HepG2 (cell line): ENCODE data around the gene AZI2. TPM values are rescaled to one million over a fixed set of nuclear protein-coding genes. Genes with fewer than 3 reads are reported as not detected.

Source experiments
- ATAC-seq: fragments of 200-7000 bp; cut with Tn5 transposase; 3 replicates; pipeline ENCODE4 v1.9.1; 2020; ENCODE audit warnings: mild to moderate bottlenecking, moderate library complexity
- BruUV-seq: library from RNA; stranded (reverse); fragments of 400-500 nt; replicated peaks from 2 replicates; lab custom pipeline; 2021; lab: Mats Ljungman, UMichigan
- CTCF ChIA-PET: fragments of 300-600 bp; formaldehyde crosslinking; extraction: SDS; loops from one replicate; lab custom pipeline; 2021; ENCODE audit warnings: low total read pairs, inconsistent platforms, low intra/inter-chr PET ratio; lab: Yijun Ruan, JAX
- POLR2A ChIA-PET: fragments of 350-600 bp; sonication (Branson Sonifier 250); formaldehyde crosslinking; loops from one replicate; lab custom pipeline; 2020; ENCODE audit warnings: antibody characterized with exemption, inconsistent platforms; lab: Yijun Ruan, JAX
- DNase-seq: peaks from one replicate; pipeline ENCODE4 v3.0.0-alpha.2; 2015; ENCODE audit warnings: low spot score
- FAIRE-seq: peaks from 3 replicates; lab custom pipeline; 2011; peaks lifted over from hg19 to GRCh38; lab: Jason Lieb, UNC
- H2AFZ ChIP-seq: one replicate; pipeline ENCODE4 v1.6.1; 2011; ENCODE audit warnings: low read length, inconsistent platforms
- H3K27ac ChIP-seq: fragments of 300-600 bp; 3 replicates; pipeline ENCODE4 v1.8.0; 2011; ENCODE audit warnings: mixed run types, mild to moderate bottlenecking, mixed read lengths, low read length, inconsistent platforms; ENCODE audit not compliant: insufficient read depth; ENCODE audit errors: extremely low read length
- H3K27me3 ChIP-seq, 2 experiments: fragments of 200-600 bp in 1 of 2; 2 replicates in 1 of 2; 3 replicates in 1 of 2; pipeline versions ENCODE4 v1.6.0 to v1.8.0; 2011; ENCODE audit warnings: low read length in 2 of 2, mild to moderate bottlenecking in 2 of 2, moderate library complexity in 2 of 2, inconsistent platforms in 1 of 2; ENCODE audit not compliant: insufficient read depth in 2 of 2, control insufficient read depth in 1 of 2
- H3K36me3 ChIP-seq, 2 experiments: fragments of 200-600 bp in 1 of 2; replicated peaks in 1 of 2; 2 replicates in 1 of 2; 3 replicates in 1 of 2; pipeline versions ENCODE4 v1.5.1 to v1.8.0; 2011; ENCODE audit warnings: low read length in 2 of 2, inconsistent platforms in 1 of 2; ENCODE audit not compliant: insufficient read depth in 2 of 2, control insufficient read depth in 1 of 2
- H3K4me1 ChIP-seq: 2 replicates; pipeline ENCODE4 v1.5.1; 2012; ENCODE audit warnings: low read length, inconsistent platforms; ENCODE audit not compliant: insufficient read depth
- H3K4me2 ChIP-seq: 2 replicates; pipeline ENCODE4 v1.6.0; 2011; ENCODE audit warnings: low read depth, low read length, inconsistent platforms
- H3K4me3 ChIP-seq, 3 experiments: fragments of 200-600 bp in 1 of 3; sonication (generic), shearing (Covaris generic) in 1 of 3; replicated peaks in 1 of 3; 2 replicates each; pipeline ENCODE4 v1.5.1; 2011 to 2016; ENCODE audit warnings: low read length in 3 of 3, inconsistent platforms in 2 of 3, low read depth in 2 of 3, mild to moderate bottlenecking in 2 of 3, control low read depth in 1 of 3, mixed read lengths in 1 of 3; ENCODE audit not compliant: insufficient read depth in 1 of 3
- H3K79me2 ChIP-seq: one replicate; pipeline ENCODE4 v1.6.1; 2011; ENCODE audit warnings: low read length, inconsistent platforms; ENCODE audit not compliant: insufficient read depth
- H3K9ac ChIP-seq: 2 replicates; pipeline ENCODE4 v1.6.0; 2011; ENCODE audit warnings: mild to moderate bottlenecking, low read depth, low read length, inconsistent platforms; ENCODE audit not compliant: insufficient read depth
- H3K9me3 ChIP-seq: 2 replicates; pipeline ENCODE4 v1.5.1; 2012; ENCODE audit warnings: mild to moderate bottlenecking, low read length
- H4K20me1 ChIP-seq: 2 replicates; pipeline ENCODE4 v1.6.0; 2011; ENCODE audit warnings: inconsistent platforms, mild to moderate bottlenecking, low read length, moderate library complexity; ENCODE audit not compliant: insufficient read depth
- JUND ChIP-seq: sonication (generic); formaldehyde crosslinking; IDR thresholded peaks from 2 replicates; pipeline ENCODE4 v1.8.0; 2022; ENCODE audit warnings: mild to moderate bottlenecking, missing genetic modification reagents
- WGBS: methylation state at CpG from one replicate; pipeline ENCODE4 v1.1.6; 2017; ENCODE audit warnings: low lambda C conversion rate; 5-methylcytosine and 5-hydroxymethylcytosine counted together
- in situ Hi-C: cut with HindIII; loops from 2 replicates; pipeline ENCODE4 v1.10.0; 2017; ENCODE audit warnings: low pct_unique_long_range_greater_than_20kb; ENCODE audit not compliant: extremely low pct_ligation_motif_present
- intact Hi-C: fragments of 100-400 bp; cut with micrococcal nuclease; formaldehyde crosslinking; loops from one replicate; pipeline ENCODE4 v1.10.0; 2022; ENCODE audit not compliant: unreplicated experiment
- polyA plus RNA-seq, 8 experiments: library from polyadenylated mRNA; depleted of rRNA in 3 of 8; stranded (reverse) in 7 of 8; unstranded in 1 of 8; fragments of >200 nt; fragmentation: Illumina TruSeq in 4 of 8; extraction: Trizol in 4 of 8; gene quantifications; 2 replicates each; pipeline versions ENCODE4 v1.2.1 to v1.2.3, GENCODE V29; 2011 to 2016; ENCODE audit warnings: low read depth in 4 of 8, missing spikeins in 1 of 8, mixed read lengths in 1 of 8; ENCODE audit not compliant: insufficient read depth in 1 of 8
- total RNA-seq, 5 experiments: library from RNA; depleted of rRNA; stranded (reverse); fragments of >200 nt; fragmentation: Illumina TruSeq; extraction: Trizol; gene quantifications; 2 replicates each; pipeline ENCODE4 v1.2.3, GENCODE V29; 2016; ENCODE audit warnings: low read depth in 1 of 5
- TF ChIP-seq, protein P1 (sequence below): sonication (generic); formaldehyde crosslinking; conservative IDR thresholded peaks from 2 replicates; pipeline ENCODE4 v1.5.0; 2020; ENCODE audit warnings: missing genetic modification reagents
- TF ChIP-seq, protein P2 (sequence below): sonication (generic); formaldehyde crosslinking; conservative IDR thresholded peaks from 2 replicates; pipeline ENCODE4 v1.8.1; 2023; ENCODE audit warnings: missing genetic modification reagents
- TF ChIP-seq, protein P3 (sequence below): IDR thresholded peaks from 2 replicates; pipeline ENCODE4 v1.6.1; 2016; ENCODE audit warnings: missing genetic modification reagents, missing compliant biosample characterization

AZI2 gene
- total and polyA plus RNA-seq, 2 of the 13 experiments (the other 11 are each of a cell fraction or from before 2014, with no cell fraction given), result 43.7 to 49.8 TPM

DNA sequence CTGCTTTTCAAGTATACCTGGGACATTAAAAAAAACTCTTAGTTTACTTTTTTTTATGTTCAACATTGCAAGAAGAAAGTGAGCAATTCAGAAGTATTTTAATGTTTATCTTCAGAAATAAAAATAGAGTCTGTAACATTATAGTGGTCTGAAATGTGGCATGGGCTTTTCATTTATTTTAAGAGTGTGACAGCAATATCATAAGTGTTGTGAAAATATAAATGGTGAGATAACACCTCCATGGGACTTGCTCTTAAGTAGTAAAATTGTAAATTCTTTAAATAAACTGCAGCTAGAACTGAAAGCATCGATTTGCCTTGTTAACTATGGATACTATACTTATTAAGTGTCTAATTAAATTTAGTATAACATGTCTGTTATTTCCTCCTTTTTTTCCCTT is 48.9 kb downstream of the AZI2 start:
- Histone ChIP-seq H3K27me3 (no peaks in the 10 kb centered on the region), H3K4me3 (no peak overlapping the region), H3K9me3 (no peaks in the 10 kb centered on the region), H3K79me2 (no peaks in the 10 kb centered on the region), H3K4me1 (no peaks in the 10 kb centered on the region; the same call in 1 of the 2 replicates), H4K20me1 (peaks cover 3% of the 10 kb centered on the region; the same call in 1 of the 2 replicates), H3K36me3 (peaks cover 0 to 3% of the 10 kb centered on the region in 2 experiments; a peak in 1 of 5 replicates), H2AFZ (no peak overlapping the region), H3K4me2 (no peak overlapping the region), H3K27ac (no peak overlapping the region), H3K9ac (no peak overlapping the region)
- WGBS, result 97% methylated on average over 1 of the region's 1 CpG
- POLR2A ChIA-PET, result no interaction called here
- intact Hi-C loops, result no loop called here
- ATAC-seq (no peak), FAIRE-seq (no peak), DNase-seq (no peak)
- TF ChIP-seq, protein P1, sequence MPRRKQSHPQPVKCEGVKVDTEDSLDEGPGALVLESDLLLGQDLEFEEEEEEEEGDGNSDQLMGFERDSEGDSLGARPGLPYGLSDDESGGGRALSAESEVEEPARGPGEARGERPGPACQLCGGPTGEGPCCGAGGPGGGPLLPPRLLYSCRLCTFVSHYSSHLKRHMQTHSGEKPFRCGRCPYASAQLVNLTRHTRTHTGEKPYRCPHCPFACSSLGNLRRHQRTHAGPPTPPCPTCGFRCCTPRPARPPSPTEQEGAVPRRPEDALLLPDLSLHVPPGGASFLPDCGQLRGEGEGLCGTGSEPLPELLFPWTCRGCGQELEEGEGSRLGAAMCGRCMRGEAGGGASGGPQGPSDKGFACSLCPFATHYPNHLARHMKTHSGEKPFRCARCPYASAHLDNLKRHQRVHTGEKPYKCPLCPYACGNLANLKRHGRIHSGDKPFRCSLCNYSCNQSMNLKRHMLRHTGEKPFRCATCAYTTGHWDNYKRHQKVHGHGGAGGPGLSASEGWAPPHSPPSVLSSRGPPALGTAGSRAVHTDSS (CRISPR knock-in tag), result no peak
- TF ChIP-seq JUND (CRISPR knock-in tag), result no peak
- TF ChIP-seq, protein P2, sequence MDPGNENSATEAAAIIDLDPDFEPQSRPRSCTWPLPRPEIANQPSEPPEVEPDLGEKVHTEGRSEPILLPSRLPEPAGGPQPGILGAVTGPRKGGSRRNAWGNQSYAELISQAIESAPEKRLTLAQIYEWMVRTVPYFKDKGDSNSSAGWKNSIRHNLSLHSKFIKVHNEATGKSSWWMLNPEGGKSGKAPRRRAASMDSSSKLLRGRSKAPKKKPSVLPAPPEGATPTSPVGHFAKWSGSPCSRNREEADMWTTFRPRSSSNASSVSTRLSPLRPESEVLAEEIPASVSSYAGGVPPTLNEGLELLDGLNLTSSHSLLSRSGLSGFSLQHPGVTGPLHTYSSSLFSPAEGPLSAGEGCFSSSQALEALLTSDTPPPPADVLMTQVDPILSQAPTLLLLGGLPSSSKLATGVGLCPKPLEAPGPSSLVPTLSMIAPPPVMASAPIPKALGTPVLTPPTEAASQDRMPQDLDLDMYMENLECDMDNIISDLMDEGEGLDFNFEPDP (CRISPR knock-in tag), result no peak
- TF ChIP-seq, protein P3, sequence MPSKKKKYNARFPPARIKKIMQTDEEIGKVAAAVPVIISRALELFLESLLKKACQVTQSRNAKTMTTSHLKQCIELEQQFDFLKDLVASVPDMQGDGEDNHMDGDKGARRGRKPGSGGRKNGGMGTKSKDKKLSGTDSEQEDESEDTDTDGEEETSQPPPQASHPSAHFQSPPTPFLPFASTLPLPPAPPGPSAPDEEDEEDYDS (CRISPR knock-in tag), result no peak
- CTCF ChIA-PET, result no interaction called here
- no TSS peak for BruUV-seq
- in situ Hi-C loops, result no loop called here
